HFFc6 (cell line): ENCODE results near the gene FBXL17. TPM values are rescaled to one million over a fixed set of nuclear protein-coding genes. Genes with fewer than 3 reads are reported as not detected.

Source experiments
- DNase-seq: peaks from one replicate; pipeline ENCODE4 v3.0.0-alpha.2; 2018
- H3K27ac Mint-ChIP-seq: 2 replicates; pipeline ENCODE4 v1.8.0; 2020; ENCODE audit warnings: mild to moderate bottlenecking, mixed read lengths
- H3K27me3 Mint-ChIP-seq: 2 replicates; pipeline ENCODE4 v1.8.0; 2021; ENCODE audit warnings: mild to moderate bottlenecking, moderate library complexity, mixed read lengths; ENCODE audit not compliant: insufficient read depth
- H3K36me3 Mint-ChIP-seq: 2 replicates; pipeline ENCODE4 v1.8.0; 2021; ENCODE audit warnings: low read depth, mixed read lengths
- H3K4me1 Mint-ChIP-seq: 2 replicates; pipeline ENCODE4 v1.8.0; 2020; ENCODE audit warnings: low read depth, mixed read lengths
- H3K4me3 Mint-ChIP-seq: 2 replicates; pipeline ENCODE4 v1.8.0; 2020; ENCODE audit warnings: mild to moderate bottlenecking, moderate library complexity, mixed read lengths
- H3K9me3 Mint-ChIP-seq: 2 replicates; pipeline ENCODE4 v1.8.0; 2020; ENCODE audit warnings: mild to moderate bottlenecking, mixed read lengths
- CTCF ChIP-seq: fragments of 200-600 bp; sonication (generic); IDR thresholded peaks from 2 replicates; pipeline ENCODE4 v1.5.0; 2021; ENCODE audit warnings: antibody characterized with exemption, mild to moderate bottlenecking
- total RNA-seq, 6 experiments: library from RNA; stranded (reverse); fragmentation: NEBNext Ultra II Directional; extraction: Animal tissue kit (Norgen Biotek cat#: 25700); gene quantifications; 2 replicates in 1 of 6; 3 replicates in 5 of 6; pipeline ENCODE4 v1.2.3, GENCODE V29; 2021

The FBXL17 gene
- total RNA-seq, 6 experiments from 2014 or later = 8.2 to 13.1 (median 10.8) TPM

GRCh38 chr5:108344103-108344822 lies 37.6 kb downstream of the FBXL17 start:
- H3K36me3 Mint-ChIP-seq = no peaks in the 10 kb centered on the region
- no peak for DNase-seq
- no peaks in the 10 kb centered on the region for H3K9me3 Mint-ChIP-seq
- no peak for TF ChIP-seq CTCF
- H3K4me1 Mint-ChIP-seq = peaks cover 8% of the 10 kb centered on the region
- H3K27me3 Mint-ChIP-seq = no peaks in the 10 kb centered on the region
- no peak overlapping the region for H3K4me3 Mint-ChIP-seq
- no peak overlapping the region for H3K27ac Mint-ChIP-seq

GRCh38 chr5:108341866-108342265 lies 40.0 kb downstream of the FBXL17 start:
- Mint-ChIP-seq H3K36me3 (no peaks in the 10 kb centered on the region), H3K9me3 (no peaks in the 10 kb centered on the region), H3K27ac (no peak overlapping the region), H3K27me3 (no peaks in the 10 kb centered on the region; the same call in 1 of the 2 replicates), H3K4me1 (peaks cover 8% of the 10 kb centered on the region), H3K4me3 (no peak overlapping the region)
- TF ChIP-seq CTCF = no peak
- DNase-seq = no peak

GRCh38 chr5:108340131-108340530 lies 41.8 kb downstream of the FBXL17 start:
- Mint-ChIP-seq H3K27ac (no peak overlapping the region), H3K9me3 (no peaks in the 10 kb centered on the region), H3K4me1 (peaks cover 8% of the 10 kb centered on the region), H3K27me3 (no peaks in the 10 kb centered on the region; the same call in 1 of the 2 replicates), H3K36me3 (no peaks in the 10 kb centered on the region), H3K4me3 (no peak overlapping the region)
- no peak for TF ChIP-seq CTCF
- no peak for DNase-seq

- DNase-seq = peak; percentile 2
- Mint-ChIP-seq H3K27me3 (no peaks in the 10 kb centered on the region; the same call in 1 of the 2 replicates), H3K36me3 (no peaks in the 10 kb centered on the region), H3K27ac (no peak overlapping the region), H3K4me1 (peaks cover 8% of the 10 kb centered on the region), H3K9me3 (no peaks in the 10 kb centered on the region), H3K4me3 (no peak overlapping the region)
- no peak for TF ChIP-seq CTCF
Measured at GRCh38 chr5:108339220-108339619, 42.7 kb downstream of the FBXL17 start.

- no peak for TF ChIP-seq CTCF
- Mint-ChIP-seq H3K27me3 (no peaks in the 10 kb centered on the region; the same call in 1 of the 2 replicates), H3K4me1 (no peaks in the 10 kb centered on the region), H3K27ac (no peak overlapping the region), H3K36me3 (no peaks in the 10 kb centered on the region), H3K4me3 (no peak overlapping the region), H3K9me3 (no peaks in the 10 kb centered on the region)
- DNase-seq = no peak
Measured at GRCh38 chr5:108334225-108334624, 47.7 kb downstream of the FBXL17 start.
